GM18502 (cell line): ENCODE measurements around the gene COX6B1.
A peak's percentile ranks its signal among the peaks of the same experiment; 100 is the strongest.
"Not testable (repeated sequence)": the region's sequence is repeated elsewhere in the genome, so short reads cannot be mapped to it uniquely, and the experiment has no call there.

Experiments used
- ATAC-seq: cut with Tn5 transposase; IDR thresholded peaks from one replicate; pipeline ENCODE4 v1.9.1; 2021; ENCODE audit warnings: mild to moderate bottlenecking; ENCODE audit not compliant: unreplicated experiment, poor library complexity

COX6B1 gene

GRCh38 chr19:35633727-35634440 lies 14.2 kb upstream of the COX6B1 start:
- ATAC-seq = no peak

DNA sequence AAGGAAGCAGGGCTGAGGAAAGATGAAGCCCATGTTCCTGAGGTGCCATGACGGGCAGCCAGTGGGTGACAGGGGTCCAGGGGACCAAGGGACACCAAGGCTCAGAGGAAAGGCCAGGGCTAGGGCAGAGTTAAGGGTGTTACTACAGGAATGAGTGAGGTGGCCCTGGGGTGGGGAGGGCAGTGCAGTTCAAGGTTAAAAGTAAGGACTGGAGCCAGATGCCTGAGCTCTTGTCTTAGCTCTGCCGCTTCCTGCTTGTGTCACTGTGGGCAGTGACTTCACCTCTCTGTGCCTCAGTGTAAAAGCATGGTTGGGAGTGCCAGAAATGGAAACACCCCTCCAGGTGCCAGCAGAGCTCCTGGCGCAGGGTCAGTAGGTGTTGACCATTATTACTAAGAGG lies 11.5 kb upstream of the COX6B1 start:
- no peak for ATAC-seq

GRCh38 chr19:35637165-35637564 lies 11.0 kb upstream of the COX6B1 start:
- no peak for ATAC-seq

DNA sequence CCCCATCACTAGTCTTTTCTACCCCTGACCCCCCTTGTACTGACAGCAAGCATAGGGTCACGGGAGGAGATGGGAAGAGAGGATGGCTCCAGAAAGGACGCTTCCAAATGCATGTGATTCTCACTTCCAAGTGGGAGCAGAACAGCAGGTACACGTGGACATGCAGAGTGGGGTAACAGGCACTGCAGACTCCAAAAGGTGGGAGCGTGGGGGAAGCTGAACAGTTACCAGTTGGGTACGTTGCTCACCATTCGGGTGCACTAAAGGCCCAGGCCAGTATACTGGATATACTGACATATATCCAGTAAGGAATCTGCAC lies 8.8 kb upstream of the COX6B1 start:
- ATAC-seq = no peak

DNA sequence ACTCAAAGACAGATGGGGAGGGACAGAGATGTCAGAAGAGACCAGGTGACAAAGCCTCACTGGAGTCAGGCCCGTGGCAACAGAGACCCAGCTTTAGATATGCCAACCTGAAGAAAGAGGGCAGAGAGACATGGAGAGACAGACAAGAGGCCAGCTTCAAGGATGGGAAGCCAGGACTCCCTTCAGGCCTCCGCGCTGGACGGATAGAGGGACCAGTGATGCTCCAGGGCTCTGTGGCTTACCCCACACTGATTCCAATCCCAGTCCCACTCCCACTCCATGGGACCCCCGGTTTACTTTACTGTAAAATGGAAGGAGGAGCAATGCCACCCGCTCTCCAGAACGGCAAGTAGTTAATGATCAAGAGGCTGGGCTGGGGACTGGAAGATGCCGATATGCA lies 8.3 kb upstream of the COX6B1 start:
- no peak for ATAC-seq

- ATAC-seq = no peak
Measured at GRCh38 chr19:35641515-35642151, 6.5 kb upstream of the COX6B1 start, which contains the start of gene ETV2. TSS of gene ETV2 (plus strand) at chr19:35641745. CDS start at chr19:35642461, 716 bp downstream.

DNA sequence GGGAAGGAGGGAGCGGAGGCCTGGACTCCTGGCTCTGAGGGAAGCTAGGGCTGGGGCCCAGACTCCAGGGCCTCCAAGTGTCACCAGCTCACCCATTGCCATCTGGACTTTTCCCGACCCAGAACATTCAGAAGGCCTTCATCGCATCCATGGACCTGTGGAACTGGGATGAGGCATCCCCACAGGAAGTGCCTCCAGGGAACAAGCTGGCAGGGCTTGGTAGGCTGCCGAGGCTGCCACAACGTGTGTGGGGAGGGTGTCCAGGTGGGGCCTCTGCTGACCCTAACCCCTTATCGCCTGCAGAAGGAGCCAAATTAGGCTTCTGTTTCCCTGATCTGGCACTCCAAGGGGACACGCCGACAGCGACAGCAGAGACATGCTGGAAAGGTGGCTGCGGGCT lies 5.8 kb upstream of the COX6B1 start:
- ATAC-seq = no peak

DNA sequence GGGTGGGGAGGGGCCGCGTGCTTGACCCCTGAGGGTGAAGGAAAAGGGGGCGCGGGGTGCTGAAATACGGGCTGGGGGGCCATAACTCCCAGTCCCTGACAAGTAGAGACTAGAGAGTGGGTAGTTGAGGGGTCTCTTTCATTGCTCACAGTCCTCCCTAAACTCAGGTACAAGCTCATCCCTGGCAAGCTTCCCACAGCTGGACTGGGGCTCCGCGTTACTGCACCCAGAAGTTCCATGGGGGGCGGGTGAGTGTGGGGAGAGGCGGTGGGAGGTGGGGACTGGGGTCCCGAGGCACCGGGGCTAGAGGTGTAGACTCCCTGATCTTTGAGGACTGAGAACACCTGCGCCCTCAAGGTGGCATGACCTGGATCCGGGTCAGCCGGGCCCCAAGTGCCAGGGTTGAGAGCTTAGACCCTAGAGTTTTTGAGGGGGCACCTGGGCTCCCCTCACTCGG lies 5.3 kb upstream of the COX6B1 start:
- no peak for ATAC-seq

GRCh38 chr19:35643255-35644205 lies 4.6 kb upstream of the COX6B1 start:
- ATAC-seq = peak; percentile 41

GRCh38 chr19:35644206-35644986 lies 3.7 kb upstream of the COX6B1 start:
- ATAC-seq = peak; percentile 70

DNA sequence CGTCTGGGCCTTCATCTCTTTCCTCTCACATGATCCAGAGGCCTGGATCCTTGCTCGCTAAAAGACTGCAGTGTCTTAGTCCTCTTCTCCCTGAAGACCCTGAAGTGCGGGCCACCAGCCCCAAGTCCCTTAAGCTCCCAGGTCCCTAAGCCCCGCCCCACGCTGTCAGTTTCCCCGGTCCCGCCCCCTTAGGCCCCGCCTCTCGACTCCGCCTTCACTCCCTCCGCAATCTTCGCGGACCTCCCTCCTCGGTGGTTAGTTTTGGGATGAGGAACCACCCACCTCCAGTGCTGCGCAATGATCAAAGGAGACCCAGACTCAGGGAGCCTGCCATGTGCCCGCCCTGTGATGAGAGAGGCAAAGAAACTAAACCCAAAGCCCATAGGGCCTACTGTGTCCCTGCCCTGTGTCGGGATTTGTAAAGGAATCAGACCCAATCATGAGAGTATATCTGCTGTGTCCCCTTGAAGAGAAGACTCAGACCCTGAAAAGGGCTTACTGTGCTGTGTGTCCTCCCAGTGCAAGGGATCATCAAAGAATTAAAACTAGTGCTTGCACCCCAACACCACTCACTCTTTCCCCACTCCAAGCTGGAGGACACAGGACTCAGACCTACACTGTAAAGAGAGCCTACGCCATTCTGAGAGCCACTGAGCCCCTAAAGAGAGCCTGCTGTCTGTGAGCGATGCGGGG lies 3.0 kb upstream of the COX6B1 start:
- no peak for ATAC-seq

DNA sequence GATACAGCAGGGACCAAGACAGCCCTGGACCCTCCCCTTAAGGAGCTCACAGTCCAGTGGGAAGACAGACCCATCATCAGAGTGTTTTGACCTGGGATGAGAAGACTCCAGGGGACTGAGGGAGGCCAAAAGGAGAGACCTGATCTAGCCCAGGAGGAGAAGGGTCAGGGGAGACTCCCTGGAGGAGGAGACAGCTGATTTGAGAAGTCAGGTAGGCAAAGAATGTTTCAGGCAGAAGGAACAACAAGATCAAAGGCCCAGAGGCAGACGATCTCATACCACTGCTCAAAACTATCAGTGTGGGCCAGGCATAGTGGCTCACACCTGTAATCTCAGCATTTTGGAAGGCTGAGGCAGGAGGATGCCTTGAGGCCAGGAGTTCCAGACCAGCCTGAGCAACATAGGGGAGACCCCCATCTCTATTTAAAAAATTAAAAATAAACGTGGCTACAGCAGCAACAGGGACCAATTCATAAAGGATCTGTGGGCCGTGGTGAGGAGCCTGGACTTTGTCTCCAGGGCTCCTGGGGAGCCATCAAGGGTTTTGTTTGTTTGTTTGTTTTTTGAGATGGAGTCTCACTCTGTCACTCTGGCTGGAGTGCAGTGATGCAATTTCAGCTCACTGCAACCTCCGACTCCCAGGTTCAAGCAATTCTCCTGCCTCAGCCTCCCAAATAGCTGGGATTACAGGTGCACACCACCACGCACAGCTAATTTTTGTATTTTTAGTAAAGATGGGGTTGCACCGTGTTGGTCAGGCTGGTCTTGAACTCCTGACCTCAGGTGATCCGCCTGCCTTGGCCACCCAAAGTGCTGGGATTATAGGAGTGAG lies 2.2 kb upstream of the COX6B1 start:
- no peak for ATAC-seq

- ATAC-seq = no peak
Measured at GRCh38 chr19:35650581-35650980, 2.5 kb downstream of the COX6B1 start.

- ATAC-seq = not testable (repeated sequence)
Measured at GRCh38 chr19:35654828-35655227, 6.7 kb downstream of the COX6B1 start.

DNA sequence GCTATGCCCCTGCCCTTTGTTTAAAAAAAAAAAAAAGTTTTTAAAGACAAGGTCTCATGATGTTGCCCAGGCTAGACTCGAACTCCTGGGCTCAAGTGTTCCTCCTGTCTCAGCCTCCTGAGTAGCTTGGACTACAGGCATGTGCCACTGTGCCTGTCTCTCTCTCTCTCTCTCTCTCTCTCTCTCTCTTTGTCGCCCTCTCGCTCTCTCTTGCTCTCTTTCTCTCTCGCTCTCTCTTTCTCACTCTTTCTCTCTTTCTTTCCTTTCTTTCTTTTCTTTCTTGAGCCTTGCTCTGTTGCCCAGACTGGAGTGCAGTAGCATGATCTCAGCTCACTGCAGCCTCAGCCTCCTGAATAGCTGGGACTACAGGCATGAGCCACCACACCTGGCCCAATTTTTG lies 7.5 kb downstream of the COX6B1 start:
- ATAC-seq = no peak

DNA sequence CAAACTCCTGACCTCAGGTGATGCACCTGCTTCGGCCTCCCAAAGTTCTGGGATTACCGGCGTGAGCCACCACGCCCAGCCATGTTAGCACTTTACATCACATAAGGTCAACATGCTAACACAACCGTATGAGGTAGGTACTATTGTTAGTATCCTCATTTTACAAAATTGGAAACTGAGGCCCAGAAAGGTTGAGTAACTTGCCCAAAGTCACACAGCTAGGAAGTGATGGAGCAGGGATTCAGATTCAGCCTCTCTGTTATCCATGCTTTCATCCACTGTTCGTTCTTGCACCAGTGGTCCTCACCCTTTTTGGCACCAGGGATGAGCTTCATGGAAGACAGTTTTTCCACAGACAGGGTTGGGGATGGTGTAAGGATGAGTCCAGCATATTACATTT lies 8.6 kb downstream of the COX6B1 start:
- no peak for ATAC-seq

- no peak for ATAC-seq
Measured at GRCh38 chr19:35657904-35658700, 10.0 kb downstream of the COX6B1 start.

DNA sequence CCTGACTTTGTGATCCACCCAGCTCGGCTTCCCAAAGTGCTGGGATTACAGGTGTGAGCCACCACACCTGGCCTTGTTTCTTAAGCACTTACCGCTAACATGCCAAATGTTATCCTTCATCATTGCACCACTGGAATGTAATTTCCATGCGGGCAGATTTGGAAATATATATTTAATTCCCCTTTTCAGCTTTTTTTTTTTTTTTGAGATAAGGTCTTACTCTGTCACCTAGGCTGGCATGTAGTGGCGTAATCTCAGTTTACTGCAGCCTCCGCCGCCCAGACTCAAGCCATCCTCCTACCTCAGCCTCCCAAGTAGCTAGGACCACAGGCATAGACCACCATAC lies 13.8 kb downstream of the COX6B1 start:
- ATAC-seq = no peak
